Endothelial cell of umbilical vein (primary cell): ENCODE data around the gene GPATCH1. TPM values are rescaled to one million over a fixed set of nuclear protein-coding genes. Genes with fewer than 3 reads are reported as not detected.

Experiments
- BruUV-seq: library from RNA; stranded (reverse); fragments of 400-500 nt; replicated peaks from 2 replicates; lab custom pipeline; 2021; lab: Mats Ljungman, UMichigan
- CTCF ChIA-PET: fragments of 300-600, 350-600 bp; sonication (Branson Sonifier 250); formaldehyde crosslinking; loops from one replicate; lab custom pipeline; 2021; ENCODE audit warnings: antibody characterized with exemption, inconsistent platforms; lab: Charles Lee
- POLR2A ChIA-PET: fragments of 300-600, 350-600 bp; sonication (Branson Sonifier 250); formaldehyde crosslinking; loops from one replicate; lab custom pipeline; 2021; ENCODE audit warnings: antibody characterized with exemption, inconsistent platforms; lab: Charles Lee
- DNase-seq: peaks from one replicate; pipeline ENCODE4 v3.0.0-alpha.2; 2011; ENCODE audit warnings: low read depth, low spot score
- FAIRE-seq: peaks from 2 replicates; lab custom pipeline; 2011; peaks lifted over from hg19 to GRCh38; lab: Jason Lieb, UNC
- H2AFZ ChIP-seq: 2 replicates; pipeline ENCODE4 v1.6.0; 2012; ENCODE audit warnings: low read depth, low read length, control low read depth, inconsistent platforms
- H3K27ac ChIP-seq: 2 replicates; pipeline ENCODE4 v1.5.1; 2011; ENCODE audit warnings: low read depth, mild to moderate bottlenecking, control low read depth, low read length, moderate library complexity; ENCODE audit not compliant: insufficient read depth
- H3K27me3 ChIP-seq, 2 experiments: 2 replicates each; pipeline versions ENCODE4 v1.6.0 to v1.6.1; 2011; ENCODE audit warnings: low read length in 2 of 2, mixed read lengths in 1 of 2; ENCODE audit not compliant: control insufficient read depth in 2 of 2, insufficient read depth in 2 of 2
- H3K36me3 ChIP-seq, 2 experiments: 2 replicates in 1 of 2; 3 replicates in 1 of 2; pipeline ENCODE4 v1.5.1; 2011; ENCODE audit warnings: low read length in 2 of 2, mild to moderate bottlenecking in 1 of 2, moderate library complexity in 1 of 2; ENCODE audit not compliant: control insufficient read depth in 2 of 2, insufficient read depth in 2 of 2; ENCODE audit errors: extremely low read depth in 1 of 2
- H3K4me1 ChIP-seq: 3 replicates; pipeline ENCODE4 v1.5.1; 2011; ENCODE audit warnings: mild to moderate bottlenecking, low read length; ENCODE audit not compliant: control insufficient read depth, insufficient read depth; ENCODE audit errors: extremely low read depth
- H3K4me2 ChIP-seq: 2 replicates; pipeline ENCODE4 v1.6.1; 2011; ENCODE audit warnings: low read length, control low read depth, mixed read lengths; ENCODE audit not compliant: insufficient read depth
- H3K4me3 ChIP-seq, 3 experiments: fragments of 200-600 bp in 1 of 3; sonication (generic), shearing (Covaris generic) in 1 of 3; replicated peaks in 1 of 3; 2 replicates each; pipeline ENCODE4 v1.5.1; 2011 to 2016; ENCODE audit warnings: control low read depth in 3 of 3, low read length in 3 of 3, mild to moderate bottlenecking in 2 of 3, inconsistent platforms in 1 of 3, low read depth in 1 of 3, moderate library complexity in 1 of 3; ENCODE audit not compliant: insufficient read depth in 1 of 3
- H3K79me2 ChIP-seq: 2 replicates; pipeline ENCODE4 v1.6.0; 2012; ENCODE audit warnings: low read length, inconsistent platforms; ENCODE audit not compliant: control insufficient read depth, insufficient read depth
- H3K9ac ChIP-seq: replicated peaks from 2 replicates; pipeline ENCODE3; 2011; ENCODE audit warnings: low read length, control low read depth; ENCODE audit not compliant: insufficient read depth; ENCODE audit errors: extremely low read depth
- H3K9me1 ChIP-seq: replicated peaks from 3 replicates; pipeline ENCODE4 v1.6.0; 2011; ENCODE audit warnings: mild to moderate bottlenecking, low read length; ENCODE audit not compliant: control insufficient read depth, insufficient read depth; ENCODE audit errors: extremely low read depth
- H3K9me3 ChIP-seq: replicated peaks from 2 replicates; pipeline ENCODE4 v1.5.1; 2012; ENCODE audit warnings: low read length, inconsistent platforms; ENCODE audit not compliant: control insufficient read depth, insufficient read depth
- H4K20me1 ChIP-seq: replicated peaks from 2 replicates; pipeline ENCODE3; 2011; ENCODE audit warnings: mild to moderate bottlenecking, low read length; ENCODE audit not compliant: control insufficient read depth, insufficient read depth; ENCODE audit errors: extremely low read depth
- EZH2 ChIP-seq: IDR thresholded peaks from 2 replicates; pipeline ENCODE4 v1.6.1; 2012; ENCODE audit warnings: borderline replicate concordance, low read depth, mild to moderate bottlenecking, moderate library complexity, low read length, inconsistent platforms; ENCODE audit not compliant: severe bottlenecking
- FOS ChIP-seq: IDR thresholded peaks from 2 replicates; pipeline ENCODE4 v1.6.1; 2011; ENCODE audit warnings: mild to moderate bottlenecking, low read length, moderate library complexity, borderline replicate concordance; ENCODE audit not compliant: insufficient read depth
- GATA2 ChIP-seq: IDR thresholded peaks from 2 replicates; pipeline ENCODE4 v1.7.0; 2011; ENCODE audit warnings: low read depth, mild to moderate bottlenecking, moderate library complexity, mixed read lengths, low read length; ENCODE audit not compliant: insufficient read length, insufficient read depth
- JUN ChIP-seq: IDR thresholded peaks from 2 replicates; pipeline ENCODE4 v1.6.1; 2011; ENCODE audit warnings: borderline replicate concordance, low read depth; ENCODE audit not compliant: insufficient read length, insufficient read depth
- MYC ChIP-seq: IDR thresholded peaks from one replicate; pipeline ENCODE4 v1.6.1; 2011; ENCODE audit warnings: mild to moderate bottlenecking, low read depth, low read length
- POLR2A ChIP-seq: IDR thresholded peaks from 2 replicates; pipeline ENCODE4 v1.6.1; 2012; ENCODE audit warnings: low read depth, mild to moderate bottlenecking, control low read depth, low read length
- POLR2AphosphoS5 ChIP-seq: IDR thresholded peaks from 2 replicates; pipeline ENCODE4 v1.6.1; 2012; ENCODE audit warnings: low read depth, mild to moderate bottlenecking, control low read depth, low read length, moderate library complexity; ENCODE audit not compliant: insufficient read depth
- dilution Hi-C: fragments of 300-500 bp; cut with MboI; formaldehyde crosslinking; loops from one replicate; pipeline ENCODE4 v1.15.0; 2019; ENCODE audit warnings: low sequenced_read_pairs; ENCODE audit not compliant: extremely low pct_ligation_motif_present
- intact Hi-C: fragments of 100-400 bp; cut with micrococcal nuclease; formaldehyde crosslinking; loops from one replicate; pipeline ENCODE4 v1.10.0; 2022
- polyA plus RNA-seq, 4 experiments: library from polyadenylated mRNA; depleted of rRNA in 3 of 4; stranded (reverse) in 3 of 4; unstranded in 1 of 4; fragments of >200 nt; gene quantifications; 2 replicates each; pipeline versions ENCODE4 v1.2.1 to v1.2.3, GENCODE V29; 2011 to 2012; ENCODE audit warnings: missing spikeins in 1 of 4
- total RNA-seq: library from RNA; stranded (reverse); gene quantifications from 2 replicates; pipeline ENCODE4 v1.2.3, GENCODE V29; 2021
- TF ChIP-seq, protein P1 (sequence below): IDR thresholded peaks from 2 replicates; pipeline ENCODE4 v1.6.1; 2011; ENCODE audit not compliant: insufficient read depth, insufficient read length
- TF ChIP-seq, protein P2 (sequence below), 2 donors: IDR thresholded peaks; 1 replicate in 1 of 2; 2 replicates in 1 of 2; pipeline ENCODE4 v1.5.1; 2011; ENCODE audit warnings: low read length in 2 of 2, mild to moderate bottlenecking in 2 of 2, moderate library complexity in 2 of 2, control low read depth in 1 of 2, inconsistent platforms in 1 of 2, low read depth in 1 of 2; ENCODE audit not compliant: insufficient read depth in 1 of 2; ENCODE audit errors: extremely low read depth in 1 of 2

GPATCH1 gene
- total and polyA plus RNA-seq, 2 donors (not counting 3 experiments of a cell fraction or from before 2014, with no cell fraction given) = 4.5 to 9.2 TPM

DNA sequence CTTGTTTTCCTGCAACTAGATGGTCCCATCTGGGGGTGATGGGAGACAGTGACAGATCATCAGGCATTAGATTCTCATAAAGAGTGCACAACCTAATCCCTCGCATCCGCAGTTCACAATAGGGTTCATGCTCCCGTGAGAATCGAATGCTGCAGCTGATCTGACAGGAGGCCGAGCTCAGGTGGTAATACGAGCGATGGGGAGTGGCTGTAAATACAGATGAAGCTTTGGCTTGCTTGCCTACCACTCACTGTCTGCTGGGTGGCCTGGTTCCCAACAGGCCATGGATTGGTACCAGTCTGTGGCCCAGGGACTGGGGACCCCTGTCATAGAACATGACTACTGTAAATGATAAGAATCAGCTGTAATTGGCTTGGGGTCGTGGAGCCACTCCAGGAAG is 78.9 kb downstream of the GPATCH1 start:
- ChIA-PET CTCF (interaction anchor here (1.1 to 4.9 kb wide), 3 partner anchors 17 to 35 kb away, joined by 4 to 39 read pairs (median 5); no protein-coding TSS in a partner anchor), POLR2A (no interaction called here)
- Histone ChIP-seq H4K20me1 (no peaks in the 10 kb centered on the region), H3K4me3 (no peak overlapping the region), H3K27ac (no peak overlapping the region), H3K4me2 (no peak overlapping the region), H3K79me2 (no peaks in the 10 kb centered on the region), H3K4me1 (no peaks in the 10 kb centered on the region), H3K27me3 (no peaks in the 10 kb centered on the region), H3K9me3 (no peaks in the 10 kb centered on the region), H2AFZ (no peak overlapping the region), H3K9me1 (no peaks in the 10 kb centered on the region), H3K36me3 (no peaks in the 10 kb centered on the region), H3K9ac (no peak overlapping the region)
- DNase-seq = no peak
- intact Hi-C loops = no loop called here
- no peak for FAIRE-seq
- BruUV-seq = no TSS peak
- dilution Hi-C loops = no loop called here
- TF ChIP-seq, protein P1, sequence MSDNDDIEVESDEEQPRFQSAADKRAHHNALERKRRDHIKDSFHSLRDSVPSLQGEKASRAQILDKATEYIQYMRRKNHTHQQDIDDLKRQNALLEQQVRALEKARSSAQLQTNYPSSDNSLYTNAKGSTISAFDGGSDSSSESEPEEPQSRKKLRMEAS = no peak
- TF ChIP-seq, protein P2, sequence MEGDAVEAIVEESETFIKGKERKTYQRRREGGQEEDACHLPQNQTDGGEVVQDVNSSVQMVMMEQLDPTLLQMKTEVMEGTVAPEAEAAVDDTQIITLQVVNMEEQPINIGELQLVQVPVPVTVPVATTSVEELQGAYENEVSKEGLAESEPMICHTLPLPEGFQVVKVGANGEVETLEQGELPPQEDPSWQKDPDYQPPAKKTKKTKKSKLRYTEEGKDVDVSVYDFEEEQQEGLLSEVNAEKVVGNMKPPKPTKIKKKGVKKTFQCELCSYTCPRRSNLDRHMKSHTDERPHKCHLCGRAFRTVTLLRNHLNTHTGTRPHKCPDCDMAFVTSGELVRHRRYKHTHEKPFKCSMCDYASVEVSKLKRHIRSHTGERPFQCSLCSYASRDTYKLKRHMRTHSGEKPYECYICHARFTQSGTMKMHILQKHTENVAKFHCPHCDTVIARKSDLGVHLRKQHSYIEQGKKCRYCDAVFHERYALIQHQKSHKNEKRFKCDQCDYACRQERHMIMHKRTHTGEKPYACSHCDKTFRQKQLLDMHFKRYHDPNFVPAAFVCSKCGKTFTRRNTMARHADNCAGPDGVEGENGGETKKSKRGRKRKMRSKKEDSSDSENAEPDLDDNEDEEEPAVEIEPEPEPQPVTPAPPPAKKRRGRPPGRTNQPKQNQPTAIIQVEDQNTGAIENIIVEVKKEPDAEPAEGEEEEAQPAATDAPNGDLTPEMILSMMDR (IDR thresholded peaks at IDR 0.05; ENCODE audit: extremely low read depth in 1 of 2, insufficient read depth in 1 of 2, low read depth in 1 of 2, low read length in 2 of 2) = no peak
- TF ChIP-seq EZH2 = no peak
- no peak for TF ChIP-seq GATA2
- TF ChIP-seq POLR2A = no peak
- no peak for TF ChIP-seq MYC
- no peak for TF ChIP-seq JUN
- TF ChIP-seq FOS = no peak
- no peak for TF ChIP-seq POLR2AphosphoS5
